ENCODE results near the gene PLAC1.
A peak's percentile ranks its signal among the peaks of the same experiment; 100 is the strongest.

Gene PLAC1

GRCh38 chrX:134658002-134658759 is at the start of gene PLAC1:
Gene PLAC1, minus strand, starts transcription at chrX:134658471. Its CDS starts 91,789 bp downstream, at chrX:134566682.
- DNase-seq = no peak

GRCh38 chrX:134706138-134706537 is 47.9 kb upstream of the PLAC1 start:
- no peak for DNase-seq

GRCh38 chrX:134695999-134696398 is 37.7 kb upstream of the PLAC1 start:
- no peak for DNase-seq

- DNase-seq = no peak
Observed at GRCh38 chrX:134694333-134695322, 36.4 kb upstream of the PLAC1 start.

- no peak for DNase-seq
Observed at GRCh38 chrX:134693644-134694043, 35.4 kb upstream of the PLAC1 start.

- no peak for DNase-seq
Observed at GRCh38 chrX:134692990-134693389, 34.7 kb upstream of the PLAC1 start.

GRCh38 chrX:134692233-134692632 is 34.0 kb upstream of the PLAC1 start:
- no peak for DNase-seq

GRCh38 chrX:134691453-134691852 is 33.2 kb upstream of the PLAC1 start:
- no peak for DNase-seq

- no peak for DNase-seq
Observed at GRCh38 chrX:134688839-134689238, 30.6 kb upstream of the PLAC1 start.

- no peak for DNase-seq
Observed at GRCh38 chrX:134688031-134688823, 30.0 kb upstream of the PLAC1 start.

- DNase-seq = no peak
Observed at GRCh38 chrX:134685668-134686067, 27.4 kb upstream of the PLAC1 start.

- no peak for DNase-seq
Observed at GRCh38 chrX:134684956-134685355, 26.7 kb upstream of the PLAC1 start.

GRCh38 chrX:134683351-134684005 is 25.2 kb upstream of the PLAC1 start:
- DNase-seq = no peak

- DNase-seq = no peak
Observed at GRCh38 chrX:134682081-134682480, 23.8 kb upstream of the PLAC1 start.

- DNase-seq = no peak
Observed at GRCh38 chrX:134679644-134680043, 21.4 kb upstream of the PLAC1 start.

GRCh38 chrX:134679221-134679620 is 20.9 kb upstream of the PLAC1 start:
- no peak for DNase-seq

GRCh38 chrX:134677332-134677731 is 19.1 kb upstream of the PLAC1 start:
- no peak for DNase-seq

GRCh38 chrX:134676436-134676835 is 18.2 kb upstream of the PLAC1 start:
- DNase-seq = no peak

- DNase-seq = no peak
Observed at GRCh38 chrX:134673123-134673522, 14.9 kb upstream of the PLAC1 start.

GRCh38 chrX:134672101-134672500 is 13.8 kb upstream of the PLAC1 start:
- no peak for DNase-seq

- DNase-seq = peak; percentile 31
Observed at GRCh38 chrX:134671294-134671693, 13.0 kb upstream of the PLAC1 start.

- DNase-seq = no peak
Observed at GRCh38 chrX:134670134-134670924, 12.1 kb upstream of the PLAC1 start.

All from CD4-positive, alpha-beta T cell treated with Interferon gamma for 1 hour (primary cell).